Tibial nerve (tissue), 3 donors: Measurements from ENCODE around the gene VAT1L.

Source experiments
- CTCF ChIP-seq, 5 experiments: fragments of 200-600 bp in 3 of 5; fragments of 450-650 bp in 2 of 5; sonication (generic) in 3 of 5; IDR thresholded peaks; one replicate each; pipeline ENCODE4 v1.5.1; 2016 to 2019; ENCODE audit warnings: antibody characterized with exemption in 5 of 5, mild to moderate bottlenecking in 3 of 5, moderate library complexity in 2 of 5
- POLR2A ChIP-seq, 2 donors: fragments of 450-650 bp; IDR thresholded peaks; one replicate each; pipeline ENCODE4 v1.6.1; 2017; ENCODE audit warnings: antibody characterized with exemption in 2 of 2, mild to moderate bottlenecking in 2 of 2, moderate library complexity in 2 of 2

- no peak for TF ChIP-seq CTCF (IDR thresholded peaks at IDR 0.05)
- TF ChIP-seq POLR2A (IDR thresholded peaks at IDR 0.05), result no peak
These were observed 71.3 kb downstream of the VAT1L start for GRCh38 chr16:77859493-77860232.
